Stimulated activated CD4-positive, alpha-beta T cell treated with anti-CD3 and anti-CD28 coated beads, TNF-alpha, amount 100 ng/mL, for 24 hours (primary cell): ENCODE results near the gene JUP.

Experiments
- DNase-seq, 3 experiments: peaks; one replicate each; pipeline ENCODE4 v3.0.0-alpha.2; 2020; ENCODE audit warnings: low read depth in 3 of 3

The JUP gene

GRCh38 chr17:41810659-41811548 is 24.4 kb upstream of the JUP start:
- no peak for DNase-seq

DNA sequence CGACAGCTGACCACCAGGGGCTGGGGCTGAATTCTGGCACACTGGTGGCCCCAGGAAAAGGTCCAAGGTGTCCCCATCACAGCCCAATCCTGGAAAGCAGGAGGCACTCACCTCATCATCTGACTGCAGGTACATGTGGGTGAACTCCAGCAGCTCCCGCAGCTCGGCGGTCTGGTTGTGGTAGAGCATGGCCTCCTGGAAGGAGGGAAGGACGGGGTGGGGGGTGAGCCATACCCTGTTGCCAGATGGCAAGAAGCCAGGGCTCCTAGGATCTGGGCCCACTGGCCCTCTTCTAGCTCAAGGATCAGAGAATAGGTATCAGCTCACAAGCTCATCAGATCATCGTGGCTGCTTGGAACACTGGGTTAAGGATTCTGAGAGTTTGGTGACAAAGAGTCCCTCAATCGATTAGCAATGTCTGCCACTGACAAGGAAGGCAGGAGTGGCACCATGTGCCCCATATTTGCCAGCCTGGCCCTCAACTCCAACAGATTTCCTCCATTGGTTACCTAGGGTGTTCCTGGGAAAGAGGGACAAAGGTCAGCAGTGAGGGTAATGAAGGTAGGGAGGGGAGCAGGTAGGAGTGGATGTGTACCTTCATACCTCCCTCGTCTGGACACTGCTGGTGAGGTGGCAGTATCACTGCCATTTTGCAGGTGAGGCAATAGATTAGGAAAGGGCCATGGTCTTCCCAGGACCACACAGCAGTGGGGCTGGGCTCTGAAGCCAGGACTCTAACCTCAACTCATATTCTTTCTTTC is 20.4 kb upstream of the JUP start:
- DNase-seq = no peak

DNA sequence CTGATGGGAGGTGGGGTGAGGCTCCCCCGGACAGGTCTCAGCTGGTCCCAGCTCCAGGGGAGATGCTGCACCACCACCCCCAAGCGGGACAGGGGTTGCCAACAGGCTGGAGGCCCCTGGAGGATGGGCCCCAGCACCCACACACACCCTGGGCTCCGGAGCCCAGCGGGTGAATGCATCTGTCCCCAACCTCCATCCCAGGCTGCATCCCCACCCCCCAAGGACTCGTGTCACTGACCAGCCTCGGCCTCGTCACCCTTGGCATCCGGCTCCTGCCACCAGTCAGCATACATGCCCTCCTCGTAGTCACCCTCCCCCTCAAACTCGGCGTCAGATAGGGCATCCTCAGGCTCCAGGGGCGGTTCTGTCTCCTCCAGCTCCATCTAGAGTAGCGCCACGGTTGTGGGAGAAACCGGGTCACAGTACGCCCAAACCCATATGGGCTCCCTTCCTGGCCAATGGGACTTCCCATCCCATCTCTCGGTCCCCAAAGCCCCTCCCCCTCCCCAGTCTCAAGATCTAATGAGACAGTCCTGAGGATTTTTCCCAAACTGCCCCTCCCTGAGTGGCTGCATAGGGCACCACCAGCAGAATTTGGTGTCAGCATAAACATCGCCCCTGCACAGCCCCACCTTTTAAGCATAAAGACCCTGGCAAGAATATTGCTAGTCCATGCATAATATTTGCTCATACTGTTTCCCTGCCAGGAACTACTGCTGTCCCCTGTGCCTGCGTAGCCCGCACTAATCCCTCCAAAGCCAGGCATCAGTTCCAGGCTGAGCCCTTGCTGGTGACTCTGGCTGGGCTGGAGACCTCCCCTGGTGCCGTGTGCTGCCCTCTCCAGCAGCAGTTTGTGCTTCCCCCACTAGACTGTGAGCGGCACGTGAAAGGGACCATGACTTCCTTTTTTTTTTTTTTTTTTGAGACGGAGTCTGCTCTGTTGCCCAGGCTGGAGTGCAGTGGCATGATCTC is 16.8 kb upstream of the JUP start:
- no peak for DNase-seq

DNA sequence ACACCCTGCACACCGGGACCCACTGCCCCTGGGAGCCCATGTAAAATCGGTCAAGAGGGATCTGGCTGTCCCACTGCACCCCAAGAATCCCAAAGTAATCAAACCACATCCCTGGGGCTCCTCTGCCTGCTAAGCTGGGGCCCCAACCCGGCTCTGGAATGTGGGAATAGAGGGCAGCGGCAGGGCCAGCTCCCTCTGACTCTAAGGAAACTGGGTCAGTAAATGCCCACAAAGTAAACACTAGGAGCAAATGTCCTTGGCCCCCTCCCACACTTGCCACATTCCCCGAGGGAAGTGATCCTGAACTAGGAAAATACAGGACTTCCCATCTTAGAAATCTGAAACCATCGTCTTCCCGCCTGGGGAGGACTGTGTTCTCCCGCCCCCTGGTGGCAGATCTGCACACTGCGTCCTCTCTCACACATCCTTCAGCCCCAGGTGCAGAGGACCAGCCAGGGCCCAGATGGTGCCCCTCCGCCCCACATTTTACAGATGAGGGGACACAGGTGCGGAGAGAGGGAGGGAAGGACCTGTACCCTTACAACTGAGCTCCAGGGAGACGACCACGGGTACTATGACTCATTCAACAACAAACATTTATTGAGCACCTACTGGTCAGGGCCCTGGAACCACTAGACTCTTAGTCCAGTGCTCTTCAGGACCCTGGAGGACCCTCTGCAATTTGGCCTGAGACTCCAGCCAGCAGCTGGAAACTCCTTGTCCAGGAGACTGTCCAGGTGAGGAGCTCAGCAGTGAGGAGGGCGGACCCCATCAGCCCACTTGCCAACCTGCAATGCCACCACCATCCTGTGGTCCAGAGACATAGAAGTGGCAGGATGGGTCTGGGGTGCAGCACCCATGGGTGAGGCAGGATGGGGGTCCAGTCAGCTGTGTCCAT is 15.1 kb upstream of the JUP start:
- DNase-seq = peak; percentile 53 to 73 (median 55)

GRCh38 chr17:41800601-41801373 is 14.3 kb upstream of the JUP start:
- DNase-seq = no peak

DNA sequence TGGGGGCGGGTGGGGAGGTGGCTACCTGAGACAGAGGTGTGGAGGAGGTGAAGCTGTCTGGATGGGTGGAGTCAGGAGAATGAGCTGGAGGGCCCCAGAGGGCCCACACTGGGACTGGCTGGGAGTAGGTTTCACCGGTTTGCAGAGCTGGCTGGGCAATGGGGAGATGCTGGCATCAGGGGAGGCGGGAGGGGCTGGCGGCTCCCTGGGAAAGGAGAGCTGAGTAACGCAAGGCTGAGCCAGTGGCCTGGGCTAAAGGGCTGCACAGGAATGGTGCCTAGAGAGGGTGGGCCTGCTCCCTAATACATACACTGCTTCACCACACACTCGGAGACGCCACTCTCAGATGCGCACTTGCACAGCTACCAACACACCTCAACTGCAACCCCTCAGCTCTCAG is 12.9 kb upstream of the JUP start:
- no peak for DNase-seq

GRCh38 chr17:41797377-41797776 is 10.9 kb upstream of the JUP start:
- DNase-seq = no peak

DNA sequence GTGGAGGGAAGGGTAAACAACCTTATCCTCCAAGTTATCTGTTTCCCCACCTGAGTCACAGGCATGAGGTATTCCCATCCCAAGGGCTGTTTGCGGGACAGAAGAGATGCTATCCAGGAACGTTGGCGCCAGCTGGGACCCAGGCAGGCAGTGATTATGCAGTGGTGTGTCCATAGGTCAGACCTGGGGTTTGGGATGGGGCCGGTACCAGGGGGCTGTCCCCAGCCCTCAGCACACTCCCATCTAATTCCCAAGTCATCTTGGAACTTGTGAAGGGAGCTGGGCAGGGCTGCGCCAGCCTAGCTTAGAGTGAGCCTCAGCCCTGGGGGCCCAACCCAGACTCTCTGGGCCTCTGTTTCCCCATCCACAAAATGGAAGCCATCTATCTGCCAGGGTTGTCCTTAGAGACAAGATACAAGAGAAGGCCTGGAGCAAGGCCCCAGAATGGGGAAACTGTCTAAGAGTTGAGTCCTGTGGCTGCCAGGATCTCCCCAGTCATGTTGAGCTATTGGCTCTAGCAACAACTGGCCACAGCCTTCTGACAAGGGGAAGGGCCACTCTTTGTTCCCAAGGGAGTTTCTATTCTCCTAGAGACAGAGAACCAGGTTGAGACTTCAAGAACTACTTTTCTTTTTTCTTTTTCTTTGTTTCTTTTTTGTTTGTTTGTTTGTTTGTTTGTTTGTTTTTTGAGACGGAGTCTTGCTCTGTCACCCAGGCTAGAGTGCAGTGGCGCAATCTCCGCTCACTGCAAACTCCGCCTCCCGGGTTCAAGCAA is 9.8 kb upstream of the JUP start:
- no peak for DNase-seq

DNA sequence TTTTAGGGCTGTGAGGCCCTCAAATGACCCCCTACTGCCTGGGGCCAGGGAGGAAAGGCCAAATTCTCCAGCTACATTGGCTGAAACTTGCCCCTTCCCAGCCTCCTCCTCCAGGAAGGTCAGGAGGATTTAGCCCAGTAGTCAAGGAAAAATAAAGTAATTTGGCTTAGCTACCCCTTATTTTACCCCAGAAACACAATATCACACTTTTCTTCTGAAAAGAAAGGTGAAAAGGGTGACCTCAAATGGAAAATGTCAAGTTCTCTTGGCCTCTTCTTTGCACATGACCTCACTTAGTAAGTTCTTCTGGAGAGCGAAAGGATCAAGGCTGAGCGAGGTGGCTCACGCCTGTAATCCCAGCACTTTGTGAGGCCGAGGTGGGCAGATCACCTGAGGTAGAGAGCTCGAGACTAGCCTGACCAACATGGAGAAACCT is 8.0 kb upstream of the JUP start:
- no peak for DNase-seq

DNA sequence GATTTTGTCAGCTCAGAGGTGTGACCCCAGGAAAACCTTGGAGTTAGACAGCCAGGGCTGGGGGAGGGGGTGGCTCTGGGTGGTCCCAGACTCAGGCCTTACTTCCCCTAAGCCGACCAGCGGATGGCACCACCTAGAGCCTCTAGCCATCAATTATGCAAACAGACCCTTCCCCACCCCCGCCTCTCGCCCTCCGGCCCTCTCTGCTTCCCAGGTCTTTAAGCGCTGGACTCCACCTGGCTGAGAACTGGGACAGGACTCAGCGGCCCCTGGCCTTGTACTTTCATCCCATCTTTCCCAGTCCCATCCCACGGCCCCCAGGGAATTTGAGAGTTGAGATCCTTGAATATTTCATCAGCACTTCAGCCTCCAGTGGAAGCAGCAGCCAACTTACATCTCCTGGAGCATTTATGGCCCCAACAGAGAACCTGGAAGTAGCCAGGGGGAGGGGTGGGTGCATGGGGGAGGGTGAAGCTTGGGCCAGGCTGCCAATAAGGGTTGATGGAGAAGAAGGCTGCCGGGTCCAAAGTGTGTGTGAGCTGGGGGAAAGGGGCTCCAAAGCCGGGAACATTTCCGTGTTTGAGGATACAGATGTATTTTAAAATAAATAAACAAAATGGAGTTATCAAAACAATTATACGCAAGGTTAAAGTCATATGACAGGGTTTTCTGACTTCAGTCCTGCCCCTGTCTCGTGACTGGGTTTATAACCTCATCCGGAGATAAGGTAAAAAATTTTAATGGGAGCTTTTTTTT is 7.5 kb upstream of the JUP start:
- DNase-seq = no peak

DNA sequence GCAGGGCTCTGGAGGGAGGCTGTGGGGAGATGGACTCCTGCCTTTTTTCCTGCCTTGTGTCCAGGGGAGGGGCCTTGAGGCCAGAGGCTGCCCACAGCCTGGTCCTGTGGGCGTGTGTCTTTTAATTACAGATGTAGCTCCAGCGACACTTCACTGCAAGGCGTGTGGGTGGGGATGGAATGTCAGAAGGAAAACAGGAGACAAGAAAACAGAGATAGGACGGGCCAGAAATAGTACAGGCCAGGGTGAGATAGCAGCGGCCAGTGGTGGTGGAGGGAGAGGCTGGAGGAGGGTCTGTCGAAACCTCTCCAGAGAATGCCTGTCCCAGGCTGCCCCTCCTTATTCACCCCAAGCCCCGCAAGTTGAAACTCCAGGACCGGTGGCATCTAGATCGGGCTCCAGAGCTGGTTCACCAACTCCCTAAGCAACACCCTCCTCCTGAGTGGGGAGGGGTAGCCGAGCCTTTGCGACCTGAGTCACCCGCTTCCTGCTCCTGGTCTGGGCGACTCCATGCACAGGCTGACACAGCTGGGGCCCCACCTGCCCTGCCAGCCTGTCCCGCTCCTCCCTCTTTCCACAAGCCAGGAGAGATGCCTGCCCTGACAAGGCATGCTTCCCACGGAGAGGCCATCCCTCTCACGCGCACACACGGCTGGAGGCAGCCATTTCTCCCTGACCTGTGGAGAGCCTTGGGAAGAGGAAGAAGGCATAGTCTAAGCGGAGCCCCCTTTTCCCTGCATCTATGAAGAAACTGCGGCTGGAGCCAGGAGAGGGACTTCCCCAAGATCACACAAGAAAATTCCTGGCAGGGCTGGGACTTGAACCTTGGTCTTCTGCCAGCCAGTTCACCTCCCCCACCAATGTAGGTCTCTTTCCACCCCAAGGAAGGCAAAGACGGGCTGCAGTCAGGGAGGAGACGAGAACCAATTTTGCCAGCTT is 6.6 kb upstream of the JUP start:
- no peak for DNase-seq

GRCh38 chr17:41787021-41787418 is 509 bp upstream of the JUP start:
- DNase-seq = no peak

- no peak for DNase-seq
These were observed 668 bp downstream of the JUP start for GRCh38 chr17:41785859-41786226.

DNA sequence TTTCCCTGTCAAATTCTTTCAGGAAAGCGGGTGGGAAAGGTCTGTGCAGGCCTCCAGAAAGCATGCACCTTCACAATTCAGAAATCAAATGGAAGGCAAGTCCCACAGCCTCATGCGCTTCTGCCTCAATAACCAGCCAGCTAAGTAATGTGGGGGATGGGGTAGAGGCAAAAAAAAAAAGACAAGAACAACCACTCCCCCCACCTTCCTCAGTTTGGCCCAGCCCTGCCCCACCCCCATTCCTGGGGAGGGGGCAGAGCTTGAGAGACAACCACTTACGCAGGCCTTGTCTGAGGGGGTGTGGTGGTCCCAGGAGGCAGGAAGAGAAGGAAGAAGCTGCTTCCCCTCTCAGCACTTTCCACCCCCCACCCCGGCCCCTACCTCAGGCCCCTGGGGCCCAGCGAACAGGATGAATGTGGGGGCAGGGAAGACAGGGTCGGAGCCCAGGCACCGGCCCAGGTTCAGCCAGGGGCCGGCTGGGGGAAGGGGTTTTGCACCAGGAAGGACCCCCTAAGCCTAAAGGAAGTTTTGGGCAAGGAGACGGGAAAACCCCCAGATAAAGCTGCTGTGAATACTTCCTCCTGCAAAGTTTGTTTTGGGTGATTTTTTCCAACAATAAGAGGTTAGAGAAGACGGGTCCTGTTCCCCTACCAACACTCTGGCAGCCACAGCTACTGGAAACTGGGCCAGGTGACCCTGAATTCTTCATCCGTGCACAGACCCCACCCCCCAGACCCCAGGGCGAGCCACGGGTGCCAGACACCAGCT is 1.2 kb downstream of the JUP start:
- no peak for DNase-seq

DNA sequence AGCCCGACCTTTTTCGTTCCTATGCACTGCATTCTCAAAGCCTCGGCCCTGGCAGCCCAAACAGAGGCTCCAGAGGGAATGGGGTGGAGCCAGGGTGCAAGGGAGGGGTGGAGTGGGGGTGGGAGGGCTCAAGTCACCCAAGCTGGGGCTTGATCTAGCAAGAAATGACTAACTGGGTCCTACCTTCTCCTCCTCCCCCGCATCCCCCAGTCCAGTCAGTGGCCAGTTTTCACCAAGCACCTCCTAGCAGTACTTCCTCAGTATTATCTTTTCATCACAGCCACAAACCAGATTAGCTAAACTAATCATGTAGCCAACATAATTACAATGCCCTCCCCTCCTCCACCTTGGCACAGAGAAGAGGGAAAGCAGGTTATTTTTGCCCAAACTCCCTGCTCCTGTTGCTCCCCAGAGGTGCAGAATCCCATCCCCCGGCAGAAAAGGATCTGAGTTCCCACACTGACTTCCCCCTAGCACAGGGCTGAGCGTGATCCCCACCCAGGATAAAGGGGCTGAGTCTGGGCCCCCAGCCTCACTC is 2.2 kb downstream of the JUP start:
- DNase-seq = no peak

DNA sequence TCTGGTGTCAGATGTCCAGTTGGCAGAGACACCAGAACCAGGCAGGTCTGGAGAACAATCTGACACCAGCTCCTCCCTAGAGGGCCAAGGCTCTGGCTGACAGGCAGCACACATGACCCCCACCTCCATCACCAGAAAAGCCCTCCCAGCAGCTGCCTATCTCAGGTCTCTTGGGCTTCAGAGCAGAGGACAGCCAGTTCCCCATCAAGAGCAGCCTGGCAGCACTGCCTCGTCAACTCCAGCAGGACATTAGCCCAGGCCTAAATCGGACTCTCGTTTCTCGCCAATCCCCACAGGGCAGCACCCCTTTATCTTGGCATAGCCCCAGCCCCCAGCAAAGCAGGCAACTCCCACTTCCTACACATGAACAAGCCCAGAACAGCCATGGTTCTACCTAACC is 4.4 kb downstream of the JUP start:
- no peak for DNase-seq
